Stimulated activated CD4-positive, alpha-beta T cell treated with anti-CD3 and anti-CD28 coated beads, Interleukin-2, amount 100 ng/mL, for 4 hours (primary cell): ENCODE measurements around the gene TERB2.
"Not testable (repeated sequence)": the region's sequence is repeated elsewhere in the genome, so short reads cannot be mapped to it uniquely, and the experiment has no call there.

Experiments
- DNase-seq: peaks from one replicate; pipeline ENCODE4 v3.0.0-alpha.2; 2020; ENCODE audit warnings: low read depth

TERB2 gene

GRCh38 chr15:45003731-45004410 is 47.4 kb downstream of the TERB2 start:
- DNase-seq = not testable (repeated sequence)

- DNase-seq = not testable (repeated sequence)
These were observed 48.2 kb downstream of the TERB2 start for GRCh38 chr15:45004590-45005175.

GRCh38 chr15:45009046-45009445 is 52.6 kb downstream of the TERB2 start:
- DNase-seq = no peak

GRCh38 chr15:45015114-45015513 is 58.6 kb downstream of the TERB2 start:
- not testable (repeated sequence) for DNase-seq

- not testable (repeated sequence) for DNase-seq
These were observed 63.9 kb downstream of the TERB2 start for GRCh38 chr15:45020222-45020900.

GRCh38 chr15:45020901-45021259 is 64.4 kb downstream of the TERB2 start:
- not testable (repeated sequence) for DNase-seq

GRCh38 chr15:45021348-45021747 is 64.9 kb downstream of the TERB2 start:
- DNase-seq = no peak

GRCh38 chr15:45022871-45023658 is 66.6 kb downstream of the TERB2 start, which contains the start of gene SORD:
Gene SORD, plus strand, starts transcription at chr15:45023195. Its CDS starts 89 bp downstream, at chr15:45023284.
- peak; percentile 90 for DNase-seq

- DNase-seq = no peak
These were observed 67.3 kb downstream of the TERB2 start for GRCh38 chr15:45023659-45024225.

- not testable (repeated sequence) for DNase-seq
These were observed 68.2 kb downstream of the TERB2 start for GRCh38 chr15:45024649-45025048.

- DNase-seq = not testable (repeated sequence)
These were observed 69.1 kb downstream of the TERB2 start for GRCh38 chr15:45025627-45026026.

GRCh38 chr15:45026651-45027190 is 70.2 kb downstream of the TERB2 start:
- no peak for DNase-seq

GRCh38 chr15:45027220-45027619 is 70.7 kb downstream of the TERB2 start:
- DNase-seq = no peak
